Mammary epithelial cell (primary cell): ENCODE measurements around the gene ITM2C.

Source experiments
- EZH2 ChIP-seq: IDR thresholded peaks from 2 replicates; pipeline ENCODE4 v1.6.1; 2012; ENCODE audit warnings: low read length, inconsistent platforms, borderline replicate concordance
- TF ChIP-seq, protein P1 (sequence below), 2 donors: IDR thresholded peaks in 1 of 2; conservative IDR thresholded peaks in 1 of 2; 2 replicates each; pipeline ENCODE4 v1.5.1; 2011 to 2012; ENCODE audit warnings: inconsistent platforms in 2 of 2, low read length in 2 of 2, mild to moderate bottlenecking in 2 of 2, control low read depth in 1 of 2, low read depth in 1 of 2; ENCODE audit not compliant: insufficient read depth in 1 of 2; ENCODE audit errors: extremely low read depth in 1 of 2

DNA sequence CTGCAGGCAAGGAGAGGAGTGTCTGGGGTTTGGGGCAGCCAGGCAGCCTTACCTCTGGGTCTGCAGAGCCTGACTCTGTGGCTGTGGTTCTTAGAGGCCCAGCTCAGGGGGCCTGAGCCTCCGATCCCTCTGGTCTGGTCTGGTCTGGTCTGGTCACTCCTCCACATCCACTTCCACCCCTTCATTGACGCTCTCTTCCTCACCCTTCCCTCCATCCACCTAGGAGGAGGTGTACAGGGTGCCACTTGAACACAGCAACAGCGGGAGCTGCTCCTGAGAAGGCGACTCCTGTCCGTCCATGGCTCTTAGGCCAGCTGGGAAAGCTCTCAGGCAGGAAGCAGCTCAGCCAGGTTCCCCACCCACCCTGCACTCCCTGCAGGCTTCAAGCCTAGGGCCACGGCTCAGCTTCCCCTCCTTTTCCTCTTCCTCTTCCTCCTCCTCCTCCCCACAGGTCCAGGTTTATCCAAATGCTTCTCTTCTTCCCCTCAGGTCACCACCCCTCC is 43.4 kb downstream of the ITM2C start:
- TF ChIP-seq, protein P1, sequence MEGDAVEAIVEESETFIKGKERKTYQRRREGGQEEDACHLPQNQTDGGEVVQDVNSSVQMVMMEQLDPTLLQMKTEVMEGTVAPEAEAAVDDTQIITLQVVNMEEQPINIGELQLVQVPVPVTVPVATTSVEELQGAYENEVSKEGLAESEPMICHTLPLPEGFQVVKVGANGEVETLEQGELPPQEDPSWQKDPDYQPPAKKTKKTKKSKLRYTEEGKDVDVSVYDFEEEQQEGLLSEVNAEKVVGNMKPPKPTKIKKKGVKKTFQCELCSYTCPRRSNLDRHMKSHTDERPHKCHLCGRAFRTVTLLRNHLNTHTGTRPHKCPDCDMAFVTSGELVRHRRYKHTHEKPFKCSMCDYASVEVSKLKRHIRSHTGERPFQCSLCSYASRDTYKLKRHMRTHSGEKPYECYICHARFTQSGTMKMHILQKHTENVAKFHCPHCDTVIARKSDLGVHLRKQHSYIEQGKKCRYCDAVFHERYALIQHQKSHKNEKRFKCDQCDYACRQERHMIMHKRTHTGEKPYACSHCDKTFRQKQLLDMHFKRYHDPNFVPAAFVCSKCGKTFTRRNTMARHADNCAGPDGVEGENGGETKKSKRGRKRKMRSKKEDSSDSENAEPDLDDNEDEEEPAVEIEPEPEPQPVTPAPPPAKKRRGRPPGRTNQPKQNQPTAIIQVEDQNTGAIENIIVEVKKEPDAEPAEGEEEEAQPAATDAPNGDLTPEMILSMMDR (conservative IDR thresholded peaks at IDR 0.05 in 1 of 2, IDR thresholded peaks at IDR 0.05 in 1 of 2; ENCODE audit: extremely low read depth in 1 of 2, insufficient read depth in 1 of 2, low read depth in 1 of 2, low read length in 2 of 2), result no peak
- TF ChIP-seq EZH2, result no peak
